Uterus (tissue), 4 donors: Measurements from ENCODE around the gene FNIP1. TPM values are rescaled to one million over a fixed set of nuclear protein-coding genes. Genes with fewer than 3 reads are reported as not detected.
"Not testable (repeated sequence)": the region's sequence is repeated elsewhere in the genome, so short reads cannot be mapped to it uniquely, and the experiment has no call there.

Experiments used
- DNase-seq, 2 donors: peaks; one replicate each; pipeline ENCODE4 v3.0.0-alpha.2; 2019 to 2020
- H3K27ac ChIP-seq, 2 donors: fragments of 200-600 bp; sonication (generic); 1 replicate in 1 of 2; 2 replicates in 1 of 2; pipeline ENCODE4 v1.5.1; 2016 to 2018
- H3K27me3 ChIP-seq, 2 donors: fragments of 200-600 bp; sonication (generic); one replicate each; pipeline ENCODE4 v1.5.1; 2018 to 2019; ENCODE audit warnings: control low read depth in 1 of 2
- H3K36me3 ChIP-seq, 2 donors: fragments of 200-600 bp; sonication (generic); one replicate each; pipeline ENCODE4 v1.5.1; 2019; ENCODE audit warnings: control low read depth in 1 of 2
- H3K4me1 ChIP-seq, 2 donors: fragments of 200-600 bp; sonication (generic); one replicate each; pipeline ENCODE4 v1.5.1; 2018 to 2019; ENCODE audit warnings: control low read depth in 1 of 2
- H3K4me3 ChIP-seq, 2 donors: fragments of 200-600 bp; sonication (generic); 1 replicate in 1 of 2; 2 replicates in 1 of 2; pipeline ENCODE4 v1.5.1; 2018 to 2019; ENCODE audit warnings: mild to moderate bottlenecking in 1 of 2
- H3K9me3 ChIP-seq, 2 donors: fragments of 200-600 bp; sonication (generic); one replicate each; pipeline ENCODE4 v1.5.1; 2019; ENCODE audit warnings: control low read depth in 1 of 2
- POLR2A ChIP-seq, 2 donors: fragments of 450-650 bp; IDR thresholded peaks; one replicate each; pipeline ENCODE4 v1.6.1; 2016; ENCODE audit warnings: antibody characterized with exemption in 2 of 2, mild to moderate bottlenecking in 1 of 2, moderate library complexity in 1 of 2
- intact Hi-C: fragments of 100-400 bp; cut with DNase I; formaldehyde crosslinking; loops from one replicate; pipeline ENCODE4 v1.15.1; 2023; ENCODE audit warnings: low total_unique reads
- total RNA-seq, 4 donors: library from RNA; depleted of rRNA in 3 of 4; stranded (reverse); fragments of >200 nt in 3 of 4; gene quantifications; one replicate each; pipeline versions ENCODE4 v1.1.0 to v1.2.4, GENCODE V29; 2014 to 2023
- TF ChIP-seq, protein P1 (sequence below), 4 experiments: fragments of 200-600 bp in 2 of 4; fragments of 450-650 bp in 2 of 4; sonication (generic) in 2 of 4; IDR thresholded peaks; one replicate each; pipeline ENCODE4 v1.5.1; 2016 to 2019; ENCODE audit warnings: antibody characterized with exemption in 4 of 4, mild to moderate bottlenecking in 2 of 4, moderate library complexity in 1 of 4
- donor health status: DM: yes; HTN: yes; CAD: no.

The FNIP1 gene
- total RNA-seq, 4 donors from 2014 or later: 32.4 to 89.6 (median 61.0) TPM

DNA sequence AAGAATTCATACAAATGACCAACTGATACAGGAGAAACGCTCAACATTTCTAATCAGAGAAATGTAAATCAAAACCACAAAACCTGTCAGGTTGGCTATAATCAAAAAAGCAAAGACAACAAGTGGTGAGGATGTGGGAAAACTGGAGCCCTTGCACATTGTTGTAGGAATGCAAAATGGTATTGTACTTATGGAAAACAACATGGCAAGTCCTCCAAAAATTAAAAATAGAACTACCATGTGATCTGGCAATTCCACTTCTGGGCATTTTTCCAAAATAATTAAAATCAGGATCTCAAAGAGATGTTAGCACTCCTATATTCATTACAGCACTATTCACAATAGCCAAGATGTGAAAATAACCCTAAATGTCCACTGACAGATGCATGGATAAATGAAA, 76.1 kb downstream of the FNIP1 start:
- Histone ChIP-seq H3K9me3 (no peaks in the 10 kb centered on the region), H3K27me3 (no peaks in the 10 kb centered on the region), H3K4me1 (no peaks in the 10 kb centered on the region), H3K27ac (no peak overlapping the region), H3K4me3 (no peak overlapping the region), H3K36me3 (no peaks in the 10 kb centered on the region)
- intact Hi-C loops: no loop called here
- DNase-seq: no peak
- TF ChIP-seq, protein P1, sequence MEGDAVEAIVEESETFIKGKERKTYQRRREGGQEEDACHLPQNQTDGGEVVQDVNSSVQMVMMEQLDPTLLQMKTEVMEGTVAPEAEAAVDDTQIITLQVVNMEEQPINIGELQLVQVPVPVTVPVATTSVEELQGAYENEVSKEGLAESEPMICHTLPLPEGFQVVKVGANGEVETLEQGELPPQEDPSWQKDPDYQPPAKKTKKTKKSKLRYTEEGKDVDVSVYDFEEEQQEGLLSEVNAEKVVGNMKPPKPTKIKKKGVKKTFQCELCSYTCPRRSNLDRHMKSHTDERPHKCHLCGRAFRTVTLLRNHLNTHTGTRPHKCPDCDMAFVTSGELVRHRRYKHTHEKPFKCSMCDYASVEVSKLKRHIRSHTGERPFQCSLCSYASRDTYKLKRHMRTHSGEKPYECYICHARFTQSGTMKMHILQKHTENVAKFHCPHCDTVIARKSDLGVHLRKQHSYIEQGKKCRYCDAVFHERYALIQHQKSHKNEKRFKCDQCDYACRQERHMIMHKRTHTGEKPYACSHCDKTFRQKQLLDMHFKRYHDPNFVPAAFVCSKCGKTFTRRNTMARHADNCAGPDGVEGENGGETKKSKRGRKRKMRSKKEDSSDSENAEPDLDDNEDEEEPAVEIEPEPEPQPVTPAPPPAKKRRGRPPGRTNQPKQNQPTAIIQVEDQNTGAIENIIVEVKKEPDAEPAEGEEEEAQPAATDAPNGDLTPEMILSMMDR (IDR thresholded peaks at IDR 0.05): no peak
- TF ChIP-seq POLR2A (IDR thresholded peaks at IDR 0.05): no peak

DNA sequence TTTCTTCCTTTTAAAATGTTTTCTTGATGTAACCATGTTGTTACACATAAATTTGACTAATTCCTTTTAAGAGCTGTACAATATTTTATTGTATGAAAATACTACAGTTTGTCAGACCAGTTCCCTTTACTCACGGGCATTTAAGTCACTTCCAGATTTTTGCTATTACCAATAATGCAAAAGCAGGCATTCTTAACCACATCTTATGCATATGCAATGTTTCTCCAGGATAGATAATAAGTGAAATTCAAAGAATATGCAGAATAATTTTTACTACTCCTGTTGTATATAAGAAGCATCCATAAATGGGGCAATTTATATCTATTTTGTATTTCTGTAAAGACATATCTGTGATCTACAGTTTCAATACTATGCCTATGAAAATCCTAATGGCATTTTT, 77.3 kb downstream of the FNIP1 start:
- intact Hi-C loops: no loop called here
- no peaks in the 10 kb centered on the region for H3K27me3 ChIP-seq
- TF ChIP-seq POLR2A (IDR thresholded peaks at IDR 0.05): no peak
- TF ChIP-seq, protein P1 (IDR thresholded peaks at IDR 0.05): no peak

DNA sequence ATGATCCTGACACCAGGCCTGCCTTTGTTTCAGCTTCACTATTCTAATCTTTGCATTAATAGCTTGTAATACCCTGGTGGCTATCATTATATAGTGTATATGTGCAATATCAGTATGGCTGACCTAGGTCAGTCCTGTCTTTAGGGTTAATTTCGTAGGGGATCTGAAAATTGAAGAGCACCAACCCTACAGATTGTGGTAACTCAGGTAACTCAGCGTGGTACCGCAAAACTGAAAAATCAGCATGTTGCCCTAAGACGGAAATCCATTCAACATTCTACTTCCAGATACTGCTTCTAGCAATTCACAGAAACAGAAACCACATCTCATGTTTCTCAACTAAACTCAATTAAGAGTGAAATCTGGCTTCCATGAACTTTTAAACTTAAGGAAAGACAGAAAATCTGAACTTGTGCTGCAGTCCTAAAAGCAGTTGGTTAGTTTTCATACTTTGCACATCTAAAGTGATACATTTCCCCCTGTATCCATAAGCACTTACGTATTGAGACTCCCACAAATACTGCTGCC, 78.3 kb downstream of the FNIP1 start:
- intact Hi-C loops: no loop called here
- no peak overlapping the region for H3K27ac ChIP-seq
- no peaks in the 10 kb centered on the region for H3K27me3 ChIP-seq
- no peak for DNase-seq
- TF ChIP-seq, protein P1 (IDR thresholded peaks at IDR 0.05): no peak
- no peak for TF ChIP-seq POLR2A (IDR thresholded peaks at IDR 0.05)
- no peaks in the 10 kb centered on the region for H3K4me1 ChIP-seq
- H3K36me3 ChIP-seq: no peaks in the 10 kb centered on the region
- H3K9me3 ChIP-seq: no peaks in the 10 kb centered on the region
- H3K4me3 ChIP-seq: no peak overlapping the region

More for the DNA sequence above, 77.3 kb downstream of the FNIP1 start:
- Histone ChIP-seq H3K9me3 (no peaks in the 10 kb centered on the region), H3K27ac (no peak overlapping the region), H3K36me3 (no peaks in the 10 kb centered on the region), H3K4me3 (no peak overlapping the region), H3K4me1 (no peaks in the 10 kb centered on the region)
- no peak for DNase-seq

DNA sequence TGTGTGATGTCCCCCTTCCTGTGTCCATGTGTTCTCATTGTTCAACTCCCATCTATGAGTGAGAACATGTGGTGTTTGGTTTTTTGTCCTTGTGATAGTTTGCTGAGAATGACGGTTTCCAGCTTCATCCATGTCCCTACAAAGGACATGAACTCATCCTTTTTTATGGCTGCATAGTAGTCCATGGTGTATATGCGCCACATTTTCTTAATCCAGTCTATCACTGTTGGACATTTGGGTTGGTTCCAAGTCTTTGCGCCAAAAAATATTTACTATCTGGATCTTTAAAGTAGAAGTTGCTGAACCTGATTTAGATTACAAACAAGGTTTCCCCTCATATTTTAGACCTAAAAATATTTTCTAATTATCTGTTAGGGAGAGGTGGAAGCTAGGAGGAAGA, 79.7 kb downstream of the FNIP1 start:
- not testable (repeated sequence) for H3K36me3 ChIP-seq

DNA sequence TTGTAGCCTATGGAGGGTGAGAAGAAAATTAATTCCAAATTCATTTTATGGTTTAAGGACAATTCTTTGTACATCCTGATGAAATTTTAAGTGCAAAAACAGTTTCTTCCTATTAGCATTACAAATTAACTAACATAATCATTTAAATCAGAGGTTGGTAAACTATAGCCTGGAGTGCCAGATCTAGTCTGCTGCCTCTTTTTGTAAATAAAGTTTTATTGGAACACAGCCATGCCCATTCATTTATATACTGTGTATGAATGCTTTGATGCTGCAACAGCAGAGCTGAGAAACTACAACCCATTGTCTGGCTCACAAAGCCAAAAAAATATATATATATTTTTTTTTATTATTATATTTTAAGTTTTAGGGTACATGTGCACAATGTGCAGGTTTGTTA, 80.2 kb downstream of the FNIP1 start:
- H3K36me3 ChIP-seq: no peaks in the 10 kb centered on the region
- intact Hi-C loops: no loop called here
- TF ChIP-seq, protein P1 (IDR thresholded peaks at IDR 0.05): no peak
- no peak for TF ChIP-seq POLR2A (IDR thresholded peaks at IDR 0.05)
- no peak overlapping the region for H3K27ac ChIP-seq
- no peaks in the 10 kb centered on the region for H3K4me1 ChIP-seq
- no peak overlapping the region for H3K4me3 ChIP-seq
- no peak for DNase-seq
- H3K9me3 ChIP-seq: no peaks in the 10 kb centered on the region
- no peaks in the 10 kb centered on the region for H3K27me3 ChIP-seq

More for the DNA sequence above, 79.7 kb downstream of the FNIP1 start:
- intact Hi-C loops, H3K9me3 ChIP-seq, H3K4me3 ChIP-seq, H3K27me3 ChIP-seq, H3K4me1 ChIP-seq, H3K27ac ChIP-seq, DNase-seq: not testable (repeated sequence)

DNA sequence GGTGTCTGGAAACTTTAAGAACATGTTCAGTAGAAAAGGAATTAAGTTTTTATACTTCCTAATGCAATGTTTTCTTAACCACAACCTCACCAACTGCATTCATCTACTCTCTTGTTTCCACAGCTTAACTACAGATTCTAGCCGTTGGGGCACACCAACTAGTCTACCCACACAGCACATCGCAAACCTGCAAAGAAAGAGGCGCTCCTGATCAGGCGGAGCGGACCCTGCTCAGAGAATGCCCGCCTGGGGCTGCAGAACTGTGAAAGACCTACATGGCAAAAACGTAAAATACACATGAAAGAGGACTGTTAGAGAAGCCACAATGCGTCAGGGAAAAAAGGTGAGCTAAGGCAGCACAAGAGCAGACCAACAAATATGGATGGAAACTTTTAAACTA, 86.4 kb downstream of the FNIP1 start:
- intact Hi-C loops: no loop called here
- TF ChIP-seq, protein P1 (IDR thresholded peaks at IDR 0.05): no peak
- TF ChIP-seq POLR2A (IDR thresholded peaks at IDR 0.05): no peak
- no peak for DNase-seq
- H3K4me1 ChIP-seq: no peaks in the 10 kb centered on the region
- H3K36me3 ChIP-seq: no peaks in the 10 kb centered on the region
- no peak overlapping the region for H3K27ac ChIP-seq
- no peaks in the 10 kb centered on the region for H3K27me3 ChIP-seq
- no peaks in the 10 kb centered on the region for H3K9me3 ChIP-seq
- H3K4me3 ChIP-seq: no peak overlapping the region
